Left forelimb (tissue), 1 donor: Measurements from ENCODE around the gene TARBP1.

Experiments used
- DNase-seq: peaks from one replicate; pipeline ENCODE4 v3.0.0-alpha.2; 2018; ENCODE audit warnings: low spot score

The TARBP1 gene

DNA sequence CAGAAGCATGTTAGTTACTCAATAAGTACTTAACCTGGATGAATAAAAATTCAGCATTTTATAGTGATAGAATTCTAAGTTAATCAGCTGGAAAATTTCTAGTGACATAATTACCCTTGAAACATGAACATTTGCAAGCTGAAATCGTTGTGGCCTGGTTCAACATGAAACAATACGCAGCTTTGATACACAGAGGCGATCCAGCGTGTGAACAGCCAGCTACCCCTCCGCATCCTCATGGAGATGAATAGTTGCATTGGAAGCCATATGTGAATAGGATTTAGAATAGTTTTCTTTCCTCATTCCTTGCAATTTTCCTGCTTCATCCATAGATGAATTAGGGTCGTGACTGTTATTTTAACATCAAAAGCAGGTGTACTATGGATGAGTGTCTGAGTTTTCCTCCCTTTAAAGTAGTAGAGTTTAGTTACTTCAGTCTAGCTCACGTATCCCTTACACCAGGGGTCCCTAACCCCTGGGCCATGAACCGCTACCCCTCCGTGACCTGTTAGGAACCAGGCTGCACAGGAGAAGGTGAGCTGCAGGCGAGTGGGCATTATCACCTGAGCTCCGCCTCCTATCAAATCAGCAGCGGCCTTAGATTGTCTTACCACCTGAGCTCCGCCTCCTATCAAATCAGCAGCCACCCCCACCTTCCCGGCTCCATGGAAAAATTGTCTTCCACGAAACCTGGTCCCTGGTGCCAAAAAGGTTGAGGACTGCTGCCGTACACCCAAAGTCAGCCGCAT, 6.2 kb upstream of the TARBP1 start:
- DNase-seq, result no peak

DNA sequence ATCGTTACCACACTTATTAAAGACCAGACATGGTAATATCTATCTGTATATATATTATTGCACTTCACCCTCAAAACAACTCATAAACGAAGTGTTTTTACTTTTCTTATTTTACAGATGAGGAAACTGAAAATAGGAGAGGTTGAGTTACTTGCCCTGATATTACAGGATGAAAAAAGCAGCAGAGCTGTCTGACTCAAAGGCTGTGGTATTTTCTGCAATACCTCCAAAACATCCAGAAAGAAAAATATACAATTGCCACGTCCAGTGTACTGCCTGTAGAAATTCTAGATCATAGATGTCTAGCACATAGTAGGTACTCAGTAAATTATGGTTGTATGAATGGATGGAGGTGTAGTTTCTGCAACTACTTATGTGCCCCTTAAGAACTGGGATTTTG, 5.2 kb upstream of the TARBP1 start:
- DNase-seq, result no peak

DNA sequence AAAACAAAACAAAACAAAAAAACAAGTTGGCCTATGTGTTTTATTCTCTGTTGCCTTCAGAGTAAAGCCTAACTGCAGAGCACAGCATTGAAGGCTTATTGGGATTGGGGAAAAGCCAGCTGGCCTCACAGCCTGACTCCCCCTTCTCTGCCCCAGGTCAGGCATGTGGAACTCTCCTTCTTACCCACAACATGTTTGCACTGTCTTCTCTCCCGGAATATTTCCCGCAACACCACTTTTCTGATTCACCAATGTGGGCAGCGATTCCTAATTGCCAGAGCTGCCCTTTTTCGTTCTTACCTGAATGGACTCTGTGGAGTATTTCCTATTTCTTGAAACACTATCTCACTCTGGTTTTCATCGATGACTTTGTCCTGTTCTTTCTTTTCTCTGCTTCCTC, 2.8 kb upstream of the TARBP1 start:
- no peak for DNase-seq

DNA sequence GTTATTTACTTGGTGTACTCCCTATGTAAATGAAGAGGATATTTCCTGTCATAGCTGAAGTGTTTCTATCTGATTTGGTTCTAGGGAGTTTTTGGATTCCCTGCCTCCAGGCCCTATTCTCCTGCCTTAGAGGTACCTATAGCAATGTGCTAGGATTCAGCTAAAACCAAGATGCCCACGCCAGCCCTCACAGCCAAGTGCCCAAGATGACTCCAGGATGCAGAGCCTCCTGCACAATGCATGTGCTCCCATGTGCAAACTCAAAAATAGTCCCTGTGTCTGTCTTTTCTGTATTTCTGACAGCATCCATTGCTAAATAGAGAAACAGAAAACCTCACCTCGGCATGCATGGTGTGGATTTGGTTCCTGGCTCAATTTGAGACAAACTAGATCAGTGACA, 887 bp upstream of the TARBP1 start:
- no peak for DNase-seq

DNA sequence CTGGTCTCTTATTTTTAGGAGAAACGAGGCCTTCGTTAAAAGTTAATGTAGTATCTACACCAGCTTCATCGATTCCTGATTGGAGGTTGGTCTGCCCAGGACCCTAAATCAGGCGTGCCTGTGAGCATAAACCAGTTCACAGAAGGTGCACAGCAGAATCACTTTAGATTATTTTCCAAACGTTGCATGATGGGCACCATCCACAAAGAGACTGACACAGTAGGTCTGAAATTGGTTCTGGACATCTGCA, 256 bp upstream of the TARBP1 start:
- DNase-seq, result no peak

DNA sequence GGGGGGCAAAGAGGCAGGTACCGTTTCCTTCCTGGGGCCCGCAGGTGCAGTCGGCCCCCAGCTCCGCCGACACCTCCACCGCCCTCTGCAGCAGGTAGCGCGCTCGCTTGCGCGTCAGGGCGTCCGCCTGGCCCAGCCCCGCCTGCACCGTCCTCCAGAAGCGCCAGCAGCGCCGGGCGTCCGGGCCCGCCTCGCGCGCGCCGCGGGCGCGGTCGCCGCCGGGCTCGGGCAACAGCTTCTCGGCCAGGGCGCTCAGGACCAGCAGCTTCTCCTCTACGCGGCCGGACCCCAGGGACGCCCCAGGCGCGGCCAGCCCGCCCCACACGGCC, 863 bp downstream of the TARBP1 start:
- peak; percentile 73 for DNase-seq

DNA sequence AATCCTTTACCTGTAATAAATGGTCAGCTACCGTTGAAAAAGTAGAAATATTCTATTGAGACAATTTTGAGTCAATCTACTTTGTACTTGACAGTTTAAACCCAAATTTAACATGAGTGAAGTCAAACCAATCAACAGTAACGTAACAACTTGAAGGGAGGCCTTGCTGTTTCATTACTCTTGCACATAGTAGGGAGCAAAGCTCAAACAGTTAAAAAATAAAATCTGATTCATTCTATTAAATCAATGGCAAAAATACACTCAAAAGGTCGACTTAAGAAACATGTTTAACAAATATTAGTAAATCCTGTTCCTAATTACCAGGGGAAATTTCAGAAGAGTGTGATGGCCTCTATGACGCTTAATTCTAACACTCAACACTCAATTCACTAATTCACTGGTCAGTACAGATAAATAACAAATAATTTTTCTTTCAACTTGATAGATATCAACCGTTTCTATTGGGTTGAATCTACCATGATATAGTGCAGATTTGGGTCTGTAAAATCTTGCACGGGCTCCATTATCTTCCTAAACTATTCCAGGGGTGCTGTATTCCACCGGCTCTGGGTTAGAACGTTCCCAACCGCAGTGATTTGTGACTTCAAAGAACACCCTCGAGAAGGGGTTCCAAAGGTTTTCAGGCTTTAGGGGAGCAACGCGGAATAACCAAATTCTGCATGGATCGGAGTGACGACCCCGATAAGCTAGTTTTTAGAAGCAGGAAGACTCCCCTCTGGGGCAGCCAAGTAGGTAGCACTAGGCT, 1.4 kb downstream of the TARBP1 start:
- DNase-seq, result no peak

DNA sequence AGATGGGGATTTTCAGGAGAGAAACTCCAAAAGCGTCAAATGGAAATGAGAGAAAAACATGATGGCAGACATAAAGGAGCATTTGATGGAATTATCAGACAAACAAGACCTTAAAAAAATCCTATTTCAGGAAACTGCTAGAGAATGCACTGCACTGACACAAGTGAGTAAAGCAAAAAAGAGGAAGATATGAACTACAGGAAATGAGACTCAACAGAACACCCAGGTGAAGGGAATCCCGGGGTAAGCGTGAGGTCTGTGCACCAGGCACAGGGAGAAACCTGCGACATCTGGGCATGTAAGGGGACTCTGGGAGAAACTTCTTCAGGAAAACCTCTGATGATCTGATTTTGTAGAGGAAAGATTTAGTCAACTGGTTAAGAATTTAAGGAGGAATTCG, 2.8 kb downstream of the TARBP1 start:
- no peak for DNase-seq

DNA sequence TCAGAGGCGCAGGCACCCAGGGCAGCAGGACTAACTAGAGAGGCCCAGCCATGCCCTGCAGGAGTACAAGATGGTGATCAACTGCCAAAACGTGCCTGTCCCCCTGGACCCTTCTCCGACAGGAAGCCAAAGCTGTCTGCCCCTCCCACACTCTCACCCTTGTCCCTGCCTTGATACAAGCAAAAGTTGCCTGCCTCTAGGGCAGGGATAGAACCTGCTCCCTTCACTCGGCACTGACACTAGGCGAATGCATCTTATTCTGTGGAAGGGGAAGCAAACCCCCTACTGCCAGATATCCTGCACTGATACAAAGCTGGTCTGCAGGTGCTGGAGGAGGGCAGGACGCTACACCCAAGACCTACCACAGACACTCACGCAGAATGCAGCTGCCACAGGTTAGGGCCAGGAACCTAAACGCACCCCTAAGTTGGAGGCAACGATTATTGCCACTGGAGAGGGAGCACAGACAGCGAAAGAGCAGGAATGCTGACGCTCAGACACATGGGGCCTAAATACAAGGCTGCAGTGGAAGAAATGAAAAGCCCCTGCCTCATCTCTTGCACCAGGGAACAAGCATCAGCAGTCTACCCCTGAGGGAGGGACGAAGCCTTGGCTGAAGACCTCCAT, 3.7 kb downstream of the TARBP1 start:
- no peak for DNase-seq

DNA sequence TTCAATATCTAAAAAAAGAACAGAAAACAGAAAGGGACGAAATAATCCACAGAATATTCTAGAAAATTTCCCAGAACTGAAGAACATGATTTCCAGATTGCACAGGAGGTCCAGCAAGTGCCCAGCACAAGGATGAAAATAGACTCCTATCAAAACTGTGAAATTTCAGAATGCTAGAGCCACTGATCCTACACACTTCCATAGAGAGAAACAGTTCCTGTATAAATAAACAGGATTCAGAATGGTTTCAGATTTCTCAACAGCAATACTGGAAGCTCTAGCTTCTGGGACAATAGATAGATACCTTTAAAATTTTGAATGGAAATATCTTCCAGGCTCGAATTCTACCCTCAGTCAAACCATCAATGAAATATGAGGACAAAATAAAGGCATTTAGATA, 4.6 kb downstream of the TARBP1 start:
- no peak for DNase-seq

DNA sequence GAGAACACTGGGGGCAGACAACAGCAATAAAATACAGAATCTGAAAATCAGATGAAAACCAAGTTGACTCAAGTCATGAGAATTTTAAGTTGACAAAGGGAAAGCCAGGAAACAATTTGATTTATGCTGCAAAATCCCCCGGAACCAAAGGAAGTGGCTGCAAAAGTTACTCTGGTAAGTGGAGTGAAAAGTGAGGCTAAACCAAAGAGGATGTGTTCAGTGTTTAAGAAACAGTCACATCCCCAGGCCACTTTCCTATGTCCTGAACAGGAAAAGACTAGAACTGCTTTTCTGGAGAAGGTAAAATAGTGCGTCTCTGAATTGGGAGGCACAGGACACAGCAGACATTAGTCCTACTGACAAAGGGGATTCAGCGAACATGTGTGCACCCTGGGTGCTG, 5.9 kb downstream of the TARBP1 start:
- DNase-seq, result no peak

DNA sequence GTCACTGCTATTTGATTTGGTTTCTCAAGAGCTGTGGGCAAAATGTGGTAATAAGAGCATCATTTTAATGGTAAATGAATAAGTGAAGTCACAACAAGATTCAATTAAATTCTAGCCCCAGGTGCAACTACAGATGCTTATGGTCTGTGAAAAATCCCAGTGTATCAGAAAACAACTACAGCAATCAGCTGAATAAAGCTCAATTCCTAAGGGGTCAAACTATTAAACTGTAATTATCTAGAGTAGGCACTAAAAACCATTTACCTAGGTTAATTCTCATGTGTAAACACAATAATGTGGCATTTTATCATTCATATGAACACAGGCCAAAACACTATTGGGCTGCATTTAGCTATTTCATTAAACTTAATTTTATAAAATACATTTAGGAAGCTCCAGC, 9.6 kb downstream of the TARBP1 start:
- DNase-seq, result no peak

DNA sequence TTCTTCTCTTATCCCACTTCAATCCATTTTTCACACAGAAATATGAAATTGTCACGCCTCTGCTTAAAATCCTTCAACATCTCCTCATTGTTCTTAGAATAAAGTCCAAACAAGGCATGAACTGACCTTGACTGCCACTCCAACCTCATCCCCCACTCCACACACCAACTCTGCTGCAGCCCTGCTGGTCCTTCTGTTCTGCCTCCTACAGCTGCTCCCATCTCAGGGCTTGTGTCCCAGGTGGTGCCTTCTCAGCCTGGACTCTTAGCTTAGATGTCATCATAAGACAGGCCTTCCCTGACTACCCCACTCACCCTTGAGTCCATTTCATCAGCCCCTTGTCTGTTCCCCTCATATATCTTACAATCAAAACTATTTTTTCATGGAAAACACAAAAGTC, 10.4 kb downstream of the TARBP1 start:
- no peak for DNase-seq

DNA sequence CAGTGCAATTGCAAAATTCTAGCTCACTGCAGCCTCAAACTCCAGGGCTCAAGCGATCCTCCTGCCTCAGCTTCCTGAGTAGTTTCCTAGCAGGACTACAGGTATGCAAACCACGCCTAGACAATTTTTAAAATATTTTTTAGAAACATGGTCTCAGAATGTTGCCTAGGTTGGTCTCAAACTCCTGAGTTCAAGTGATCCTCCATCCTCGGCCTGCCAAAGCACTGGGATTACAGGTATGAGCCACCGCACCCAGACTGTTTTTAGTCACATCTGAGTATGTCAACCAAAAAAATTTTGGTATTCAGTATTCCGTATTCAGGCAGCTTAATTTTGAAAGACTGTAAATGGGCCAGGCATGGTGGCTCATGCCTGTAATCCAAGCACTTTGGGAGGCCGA, 11.2 kb downstream of the TARBP1 start:
- no peak for DNase-seq

DNA sequence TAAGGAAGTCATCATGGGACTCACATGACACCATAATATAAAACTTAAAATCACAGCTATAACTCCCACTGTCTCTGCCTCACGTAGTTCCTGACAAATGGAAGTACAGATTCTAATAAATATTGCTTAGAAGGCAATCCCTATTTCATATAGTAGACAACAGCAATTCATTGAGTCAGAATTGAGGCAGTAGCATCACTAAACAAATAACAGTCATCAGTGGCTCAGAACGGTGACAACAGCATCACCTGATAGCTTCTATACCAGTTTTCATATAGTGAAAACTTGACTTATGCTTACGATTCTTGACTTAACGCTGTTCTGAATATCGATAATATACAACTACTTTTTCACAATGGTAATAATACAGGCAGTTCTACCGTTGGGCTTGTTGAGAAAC, 12.0 kb downstream of the TARBP1 start:
- no peak for DNase-seq

DNA sequence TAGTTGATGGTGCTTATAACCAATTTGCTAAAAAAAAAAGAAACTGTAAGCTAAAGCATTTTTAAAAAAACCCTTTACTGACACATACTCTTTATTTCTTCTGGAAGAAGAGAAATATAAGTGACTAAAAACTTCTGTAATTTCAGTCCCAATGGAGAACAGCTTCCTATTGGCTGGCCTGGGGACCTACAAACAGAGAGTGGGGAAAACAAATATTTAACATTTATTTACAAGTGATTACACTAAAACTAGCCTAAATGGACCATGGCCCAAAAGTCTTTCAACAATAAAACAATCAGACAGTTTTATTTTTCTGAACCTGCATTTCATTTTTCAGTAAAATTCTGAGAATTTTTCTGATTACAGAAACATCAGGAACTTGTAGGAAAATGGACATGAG, 15.2 kb downstream of the TARBP1 start:
- DNase-seq, result no peak

DNA sequence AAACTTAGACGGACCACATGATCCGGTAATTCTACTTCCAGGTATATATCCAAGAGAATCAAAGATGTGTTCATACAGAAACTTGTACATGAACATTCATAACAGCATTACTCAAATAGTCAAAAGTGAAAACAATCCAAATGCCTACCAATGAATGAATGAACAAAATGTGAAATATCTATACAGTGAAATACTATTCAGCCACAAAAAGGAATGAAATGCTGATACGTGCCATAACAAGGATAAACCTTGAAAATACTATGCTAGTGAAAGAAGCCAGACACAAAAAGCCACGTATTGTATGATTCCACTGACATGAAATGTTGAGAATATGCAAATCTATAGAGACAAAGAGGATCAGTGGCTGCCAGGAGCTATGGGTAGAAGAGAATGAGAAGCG, 18.3 kb downstream of the TARBP1 start:
- DNase-seq, result no peak

DNA sequence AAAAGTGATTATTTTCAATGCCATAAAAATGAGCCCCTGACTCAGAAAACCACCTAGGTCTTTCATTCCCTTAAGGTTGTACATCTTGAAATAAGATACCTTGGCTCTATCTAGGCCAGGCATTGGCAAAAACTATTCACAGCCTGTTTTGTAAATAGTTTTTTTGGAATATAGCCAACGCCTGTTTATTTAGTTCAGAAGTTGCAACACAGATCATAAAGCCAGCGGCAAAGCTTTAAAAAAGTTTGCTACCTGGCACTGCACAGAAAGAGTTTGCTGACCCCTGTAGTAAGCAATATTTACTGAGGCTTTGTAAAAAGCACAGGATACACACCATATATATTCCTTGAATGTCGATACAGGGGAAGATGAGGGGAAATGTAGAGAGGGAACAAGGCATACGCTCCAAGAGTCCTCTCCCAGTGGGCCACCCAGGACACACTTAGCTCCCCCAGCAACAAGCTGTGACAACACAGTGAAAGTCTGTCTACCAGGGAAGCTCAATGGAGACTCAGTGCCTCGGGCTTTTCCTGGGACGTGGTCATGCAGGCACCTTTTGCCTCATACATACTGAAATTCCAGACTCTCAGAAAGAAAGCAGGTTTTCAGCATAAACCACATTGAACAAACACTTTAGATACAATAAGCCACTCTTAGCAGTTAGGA, 20.5 kb downstream of the TARBP1 start:
- DNase-seq, result no peak

DNA sequence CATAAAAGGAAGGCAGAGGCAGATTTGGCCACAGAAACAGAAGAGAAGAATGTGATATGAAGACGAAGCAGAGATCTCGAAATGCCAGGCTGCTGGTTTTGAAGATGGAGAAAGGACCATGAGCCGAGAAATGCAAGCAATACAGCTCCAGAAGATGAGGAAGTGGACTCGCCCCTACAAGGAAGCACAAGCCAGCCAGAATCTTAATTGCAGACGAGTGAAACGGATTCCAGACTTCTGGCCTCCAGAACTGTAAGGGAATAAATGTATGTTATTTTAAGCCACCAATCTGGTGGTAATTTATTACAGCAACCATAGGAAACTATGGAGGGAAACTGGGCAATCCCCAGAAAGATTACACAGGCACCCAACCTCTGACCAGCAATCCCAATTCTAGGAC, 24.1 kb downstream of the TARBP1 start:
- no peak for DNase-seq

DNA sequence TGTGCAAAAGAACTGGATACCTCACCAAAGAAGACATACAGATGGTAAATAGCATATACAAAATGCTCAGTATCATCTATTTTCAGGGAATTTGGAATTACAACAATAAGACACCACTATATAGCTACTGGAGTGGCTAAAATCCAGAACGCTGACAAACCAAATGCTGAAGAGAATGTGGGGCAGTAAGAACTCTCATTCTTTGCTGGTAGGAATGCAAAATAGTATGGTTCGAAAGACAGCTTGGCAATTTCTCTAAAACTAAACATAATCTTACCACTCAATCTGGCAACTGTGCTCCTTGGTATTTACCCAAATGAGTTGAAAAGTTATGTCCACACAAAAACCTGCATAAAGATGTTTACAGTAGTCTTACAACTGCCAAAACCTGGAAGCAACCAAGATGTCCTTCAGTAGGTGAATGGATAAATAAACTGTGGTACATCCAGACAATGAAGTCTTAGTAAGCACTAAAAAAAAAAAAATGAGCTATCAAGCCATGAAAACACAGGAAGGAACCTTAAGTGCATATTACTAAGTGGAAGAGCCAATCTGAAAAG, 26.5 kb downstream of the TARBP1 start:
- DNase-seq, result no peak

DNA sequence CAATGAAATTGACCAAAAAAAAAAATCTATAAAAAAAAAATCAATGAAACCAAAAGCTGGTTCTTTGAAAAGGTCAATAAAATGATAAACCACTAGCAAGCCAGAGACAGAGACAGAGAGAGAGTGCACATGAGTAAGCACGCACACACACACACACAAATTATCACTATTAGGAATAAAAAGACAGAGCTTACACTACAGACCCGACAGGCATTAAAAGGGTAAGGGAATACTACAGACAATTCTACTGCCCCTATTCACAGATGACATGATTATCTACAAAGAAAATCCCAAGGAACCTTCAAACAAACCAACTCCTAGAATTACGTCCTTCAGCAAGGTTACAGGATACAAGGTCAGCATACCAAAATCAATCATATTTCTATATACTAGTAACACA, 38.6 kb downstream of the TARBP1 start:
- DNase-seq, result no peak

DNA sequence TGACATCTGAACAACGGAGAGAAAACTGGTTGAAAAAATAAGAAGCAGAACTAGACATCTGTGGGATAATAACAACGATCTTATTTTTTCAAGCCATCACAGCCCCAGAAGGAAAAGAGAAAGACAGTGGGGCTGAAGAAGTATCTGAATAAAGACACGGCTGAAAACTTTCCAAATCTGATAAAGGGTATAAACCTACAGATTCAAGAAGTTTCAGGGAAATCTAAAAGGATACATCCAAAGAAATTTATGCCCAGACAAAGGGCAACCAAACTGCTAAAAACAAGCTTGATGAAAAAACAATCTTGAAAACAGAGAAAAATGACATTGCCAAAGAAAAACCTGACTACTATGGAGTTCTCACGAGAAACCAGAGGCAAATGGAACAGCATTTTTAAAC, 40.4 kb downstream of the TARBP1 start:
- no peak for DNase-seq
